MM.1S (cell line): ENCODE data around the gene MED13.

ENCODE experiments used
- EZH2 ChIP-seq: fragments of 300-600 bp; sonication (generic); optimal IDR thresholded peaks from 2 replicates; pipeline ENCODE3; 2017; ENCODE audit warnings: low read depth, mild to moderate bottlenecking, antibody characterized with exemption, low read length, mixed read lengths
- EZH2phosphoT487 ChIP-seq: fragments of 300-600 bp; sonication (generic); IDR thresholded peaks from 2 replicates; pipeline ENCODE4 v1.6.1; 2018; ENCODE audit warnings: antibody characterized with exemption, low read length
- TF ChIP-seq, protein P1 (sequence below): fragments of 300-600 bp; sonication (generic); IDR thresholded peaks from 2 replicates; pipeline ENCODE4 v1.5.1; 2016; ENCODE audit warnings: antibody characterized with exemption, low read length, mixed read lengths

DNA sequence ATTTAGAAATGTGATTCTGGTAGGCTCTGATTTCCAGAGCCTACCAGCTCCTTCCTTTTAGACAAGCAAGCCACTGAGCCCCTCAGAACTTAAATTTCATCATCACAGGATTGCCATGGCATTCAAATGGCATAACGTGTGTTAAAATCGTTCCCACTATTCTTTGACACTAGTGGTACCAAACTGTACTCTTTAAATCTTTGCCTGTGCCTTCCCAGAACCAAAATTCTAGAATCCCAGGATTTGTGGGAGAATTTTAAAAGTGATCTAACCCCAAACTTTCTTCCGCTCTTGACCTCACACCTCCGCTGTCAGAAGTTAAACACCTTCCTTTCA lies 137.0 kb downstream of the MED13 start:
- TF ChIP-seq, protein P1, sequence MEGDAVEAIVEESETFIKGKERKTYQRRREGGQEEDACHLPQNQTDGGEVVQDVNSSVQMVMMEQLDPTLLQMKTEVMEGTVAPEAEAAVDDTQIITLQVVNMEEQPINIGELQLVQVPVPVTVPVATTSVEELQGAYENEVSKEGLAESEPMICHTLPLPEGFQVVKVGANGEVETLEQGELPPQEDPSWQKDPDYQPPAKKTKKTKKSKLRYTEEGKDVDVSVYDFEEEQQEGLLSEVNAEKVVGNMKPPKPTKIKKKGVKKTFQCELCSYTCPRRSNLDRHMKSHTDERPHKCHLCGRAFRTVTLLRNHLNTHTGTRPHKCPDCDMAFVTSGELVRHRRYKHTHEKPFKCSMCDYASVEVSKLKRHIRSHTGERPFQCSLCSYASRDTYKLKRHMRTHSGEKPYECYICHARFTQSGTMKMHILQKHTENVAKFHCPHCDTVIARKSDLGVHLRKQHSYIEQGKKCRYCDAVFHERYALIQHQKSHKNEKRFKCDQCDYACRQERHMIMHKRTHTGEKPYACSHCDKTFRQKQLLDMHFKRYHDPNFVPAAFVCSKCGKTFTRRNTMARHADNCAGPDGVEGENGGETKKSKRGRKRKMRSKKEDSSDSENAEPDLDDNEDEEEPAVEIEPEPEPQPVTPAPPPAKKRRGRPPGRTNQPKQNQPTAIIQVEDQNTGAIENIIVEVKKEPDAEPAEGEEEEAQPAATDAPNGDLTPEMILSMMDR: no peak
- TF ChIP-seq EZH2 (no peak), EZH2phosphoT487 (no peak)
